ENCODE measurements around the gene CYB561. TPM values are rescaled to one million over a fixed set of nuclear protein-coding genes. Genes with fewer than 3 reads are reported as not detected.
A peak's percentile ranks its signal among the peaks of the same experiment; 100 is the strongest.

Gene CYB561
- total RNA-seq, 1 donor from 2014 or later: 21.7 TPM

GRCh38 chr17:63433746-63434591 is 12.1 kb downstream of the CYB561 start:
- DNase-seq: no peak

- no peak for DNase-seq
Observed at GRCh38 chr17:63431939-63432804, 13.9 kb downstream of the CYB561 start.

- no peak for DNase-seq
Observed at GRCh38 chr17:63431618-63431938, 14.5 kb downstream of the CYB561 start.

- no peak for DNase-seq
Observed at GRCh38 chr17:63430223-63430622, 15.9 kb downstream of the CYB561 start.

- DNase-seq: no peak
Observed at GRCh38 chr17:63429766-63430165, 16.3 kb downstream of the CYB561 start.

GRCh38 chr17:63426917-63427308 is 19.2 kb downstream of the CYB561 start:
- no peak for DNase-seq

GRCh38 chr17:63426041-63426916 is 19.8 kb downstream of the CYB561 start:
- no peak for DNase-seq

GRCh38 chr17:63425483-63425882 is 20.6 kb downstream of the CYB561 start:
- peak; percentile 59 for DNase-seq

- no peak for DNase-seq
Observed at GRCh38 chr17:63423963-63424362, 22.1 kb downstream of the CYB561 start.

- no peak for DNase-seq
Observed at GRCh38 chr17:63423251-63423950, 22.7 kb downstream of the CYB561 start.

GRCh38 chr17:63421681-63422645 is 24.1 kb downstream of the CYB561 start:
- DNase-seq: no peak

- DNase-seq: no peak
Observed at GRCh38 chr17:63420868-63421680, 25.0 kb downstream of the CYB561 start.

GRCh38 chr17:63419949-63420867 is 25.9 kb downstream of the CYB561 start:
- DNase-seq: no peak

GRCh38 chr17:63419398-63419797 is 26.7 kb downstream of the CYB561 start:
- no peak for DNase-seq

- no peak for DNase-seq
Observed at GRCh38 chr17:63418540-63418939, 27.6 kb downstream of the CYB561 start.

GRCh38 chr17:63414222-63414621 is 31.9 kb downstream of the CYB561 start:
- DNase-seq: no peak

- no peak for DNase-seq
Observed at GRCh38 chr17:63413128-63413527, 33.0 kb downstream of the CYB561 start.

GRCh38 chr17:63412234-63412633 is 33.9 kb downstream of the CYB561 start:
- no peak for DNase-seq
